Small intestine (tissue), 7 donors: ENCODE measurements around the gene ANP32B. TPM values are rescaled to one million over a fixed set of nuclear protein-coding genes. Genes with fewer than 3 reads are reported as not detected.
"Not testable (repeated sequence)": the region's sequence is repeated elsewhere in the genome, so short reads cannot be mapped to it uniquely, and the experiment has no call there.

ENCODE experiments used
- DNase-seq, 2 donors: peaks; one replicate each; pipeline versions ENCODE4 v3.0.0 to v3.0.0-alpha.2; 2013
- FAIRE-seq: peaks from 2 replicates; lab custom pipeline; 2012; peaks lifted over from hg19 to GRCh38; lab: Jason Lieb, UNC
- H3K27ac ChIP-seq, 3 donors: one replicate each; pipeline ENCODE4 v1.5.1; 2013; ENCODE audit warnings: low read length in 2 of 3, mild to moderate bottlenecking in 2 of 3, control low read depth in 1 of 3, inconsistent platforms in 1 of 3, low read depth in 1 of 3, moderate library complexity in 1 of 3
- H3K27me3 ChIP-seq, 3 donors: one replicate each; pipeline ENCODE4 v1.6.1; 2013; ENCODE audit warnings: low read length in 3 of 3, inconsistent platforms in 1 of 3; ENCODE audit not compliant: control insufficient read depth in 3 of 3, insufficient read depth in 3 of 3
- H3K36me3 ChIP-seq, 3 donors: one replicate each; pipeline ENCODE4 v1.6.1; 2013; ENCODE audit warnings: low read length in 3 of 3, inconsistent platforms in 1 of 3, low read depth in 1 of 3, mild to moderate bottlenecking in 1 of 3, moderate library complexity in 1 of 3; ENCODE audit not compliant: control insufficient read depth in 3 of 3, insufficient read depth in 2 of 3
- H3K4me1 ChIP-seq, 3 donors: one replicate each; pipeline ENCODE4 v1.6.1; 2013; ENCODE audit warnings: low read length in 2 of 3, inconsistent platforms in 1 of 3, low read depth in 1 of 3, mild to moderate bottlenecking in 1 of 3, moderate library complexity in 1 of 3; ENCODE audit not compliant: control insufficient read depth in 3 of 3, insufficient read depth in 2 of 3
- H3K4me3 ChIP-seq, 3 donors: one replicate each; pipeline ENCODE4 v1.5.1; 2013; ENCODE audit warnings: low read length in 3 of 3, control low read depth in 1 of 3, inconsistent platforms in 1 of 3, low read depth in 1 of 3, mild to moderate bottlenecking in 1 of 3, moderate library complexity in 1 of 3
- H3K9me3 ChIP-seq, 2 donors: one replicate each; pipeline ENCODE4 v1.6.1; 2013; ENCODE audit warnings: low read depth in 1 of 2, low read length in 1 of 2; ENCODE audit not compliant: control insufficient read depth in 2 of 2, insufficient read depth in 1 of 2
- WGBS, 3 donors: extraction: QIAGEN DNeasy Blood & Tissue Kit; methylation state at CpG; one replicate each; pipeline ENCODE4 v1.1.7; 2013; 5-methylcytosine and 5-hydroxymethylcytosine counted together
- polyA plus RNA-seq, 4 donors: library from polyadenylated mRNA; stranded (reverse) in 3 of 4; unstranded in 1 of 4; fragments of 200-250 nt in 3 of 4; fragments of 120-200 nt in 1 of 4; gene quantifications; one replicate each; pipeline versions ENCODE4 v1.2.1 to v1.2.3, GENCODE V29; 2013
- donor health status: healthy with polysubstance abuse.
- donor health status: control.
- donor health status: control.
- donor health status: Bipolar disorder and iron deficiency.
- donor health status: healthy.

ANP32B gene
- polyA plus RNA-seq, 4 donors, result 106 to 263 (median 182) TPM

DNA sequence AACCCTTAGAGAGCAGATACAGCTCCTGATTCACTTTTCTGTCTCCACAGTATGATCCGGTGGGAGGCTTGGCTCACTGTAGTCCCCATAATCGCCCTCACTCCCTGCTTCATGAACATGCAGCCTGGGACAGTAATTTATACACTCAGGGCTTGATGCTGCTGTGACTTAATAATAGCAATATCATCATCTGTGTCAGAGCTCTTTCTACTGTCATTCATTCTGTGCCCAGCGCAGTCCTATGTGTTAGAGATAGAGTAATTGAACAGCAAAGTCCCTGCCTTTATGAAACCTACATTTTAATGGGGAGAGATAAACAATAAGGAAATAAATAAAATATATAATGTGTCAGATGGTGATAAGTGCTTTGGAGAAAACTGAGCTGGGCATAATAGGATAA, 42.4 kb upstream of the ANP32B start:
- no peaks in the 10 kb centered on the region for H3K9me3 ChIP-seq
- peaks cover 0 to 15% (median 3%) of the 10 kb centered on the region in 3 donors for H3K27me3 ChIP-seq
- no peaks in the 10 kb centered on the region for H3K36me3 ChIP-seq
- WGBS, 3 donors, result 75 to 80% (median 76%) methylated on average over 3 of the region's 3 CpGs
- no peak for DNase-seq
- no peak overlapping the region for H3K27ac ChIP-seq
- no peak overlapping the region for H3K4me3 ChIP-seq
- no peak for FAIRE-seq
- no peaks in the 10 kb centered on the region for H3K4me1 ChIP-seq

DNA sequence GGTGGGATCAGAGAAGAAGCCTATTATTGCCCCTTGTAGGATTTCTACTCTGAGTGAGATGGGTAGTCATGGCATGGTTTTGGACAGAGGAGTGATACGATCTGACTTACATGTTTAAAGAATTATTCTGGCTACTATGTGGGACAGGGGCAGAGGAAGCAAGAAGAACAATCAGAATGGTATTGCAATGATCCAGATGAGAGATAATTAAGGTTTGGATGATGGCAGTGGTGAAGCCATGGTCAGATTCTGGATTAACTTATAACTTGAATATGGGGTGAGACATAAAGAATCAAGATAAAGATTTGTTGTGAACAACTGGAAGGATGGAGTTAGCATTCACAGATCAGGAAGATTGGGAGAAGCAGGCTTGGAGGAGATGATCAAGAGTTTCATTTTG, 41.8 kb upstream of the ANP32B start:
- H3K4me3 ChIP-seq, result no peak overlapping the region
- H3K27ac ChIP-seq, result no peak overlapping the region
- WGBS, 3 donors, result 81 to 96% (median 85%) methylated on average over 1 of the region's 1 CpG
- peaks cover 0 to 15% (median 3%) of the 10 kb centered on the region in 3 donors for H3K27me3 ChIP-seq
- DNase-seq (no peak), FAIRE-seq (no peak)
- H3K9me3 ChIP-seq, result no peaks in the 10 kb centered on the region
- no peaks in the 10 kb centered on the region for H3K4me1 ChIP-seq
- no peaks in the 10 kb centered on the region for H3K36me3 ChIP-seq

DNA sequence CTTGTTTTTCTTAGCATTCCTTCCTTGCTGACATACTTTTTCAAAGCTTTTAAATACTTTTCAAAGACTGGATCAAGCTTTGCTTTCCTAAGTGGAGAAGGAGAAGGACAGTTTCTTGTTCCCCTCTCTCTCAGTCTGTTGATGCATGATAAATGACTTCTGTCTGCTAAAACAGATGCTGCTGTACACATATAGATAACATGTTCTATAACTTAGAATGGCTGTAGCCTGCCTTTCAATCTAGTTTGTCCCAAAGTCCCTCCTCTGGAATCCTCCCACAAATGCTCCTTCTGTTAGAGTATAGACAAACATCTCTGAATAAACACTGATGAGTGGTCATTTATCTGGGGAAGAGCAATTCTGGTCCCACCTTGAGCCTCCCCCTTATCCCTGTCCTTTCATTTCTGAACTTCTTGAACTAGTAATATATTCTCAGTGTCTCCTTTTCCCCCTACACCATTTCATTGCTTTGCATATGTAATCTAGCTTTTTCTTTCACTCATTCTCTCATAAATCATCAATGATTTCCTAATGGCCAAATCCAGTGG, 39.8 kb upstream of the ANP32B start:
- H3K27ac ChIP-seq, result no peak overlapping the region
- peaks cover 0 to 12% (median 3%) of the 10 kb centered on the region in 3 donors for H3K27me3 ChIP-seq
- no peaks in the 10 kb centered on the region for H3K9me3 ChIP-seq
- DNase-seq (no peak), FAIRE-seq (no peak)
- H3K4me3 ChIP-seq, result no peak overlapping the region
- no peaks in the 10 kb centered on the region for H3K36me3 ChIP-seq
- no peaks in the 10 kb centered on the region for H3K4me1 ChIP-seq

DNA sequence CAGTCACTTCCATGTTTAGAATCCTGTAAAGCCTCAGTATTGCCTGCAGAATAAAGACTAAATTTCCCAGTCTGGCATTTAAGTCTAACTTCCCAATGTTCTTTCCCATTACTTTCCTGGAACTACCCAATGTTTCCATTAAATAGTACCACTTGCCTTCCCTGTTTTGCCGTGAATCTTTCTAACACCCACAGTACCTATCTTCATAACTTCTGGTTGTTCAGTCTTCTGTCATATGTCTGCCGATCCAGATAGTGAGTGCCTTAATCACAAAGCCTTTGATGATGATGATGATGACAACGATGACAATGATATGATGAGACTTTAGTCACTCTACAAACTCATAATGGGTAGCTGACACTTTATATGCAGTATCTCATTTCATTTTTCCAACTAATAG, 38.5 kb upstream of the ANP32B start:
- no peaks in the 10 kb centered on the region for H3K9me3 ChIP-seq
- no peak overlapping the region for H3K27ac ChIP-seq
- no peaks in the 10 kb centered on the region for H3K36me3 ChIP-seq
- no peaks in the 10 kb centered on the region for H3K4me1 ChIP-seq
- no peak for FAIRE-seq
- H3K4me3 ChIP-seq, result no peak overlapping the region
- DNase-seq, result no peak
- 73 to 83% (median 79%) methylated on average over 3 of the region's 3 CpGs for WGBS, 3 donors
- H3K27me3 ChIP-seq, result peaks cover 0 to 12% (median 3%) of the 10 kb centered on the region in 3 donors

DNA sequence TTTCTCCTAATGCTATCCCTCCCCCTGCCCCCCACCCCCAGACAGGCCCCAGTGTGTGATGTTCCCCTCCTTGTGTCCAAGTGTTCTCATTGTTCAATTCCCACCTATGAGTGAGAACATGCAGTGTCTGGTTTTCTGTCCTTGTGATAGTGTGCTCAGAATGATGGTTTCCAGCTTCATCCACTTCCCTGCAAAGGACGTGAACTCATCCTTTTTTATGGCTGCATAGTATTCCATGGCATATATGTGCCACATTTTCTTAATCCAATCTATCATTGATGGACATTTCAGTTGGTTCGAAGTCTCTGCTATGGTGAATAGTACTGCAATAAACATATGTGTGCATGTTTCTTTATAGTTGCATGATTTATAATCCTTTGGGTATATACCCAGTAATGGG, 37.7 kb upstream of the ANP32B start:
- FAIRE-seq, DNase-seq, H3K36me3 ChIP-seq, H3K9me3 ChIP-seq, H3K4me1 ChIP-seq, H3K4me3 ChIP-seq, H3K27ac ChIP-seq, H3K27me3 ChIP-seq: not testable (repeated sequence)
- WGBS, 3 donors, result 83 to 87% (median 84%) methylated on average over 2 of the region's 2 CpGs

DNA sequence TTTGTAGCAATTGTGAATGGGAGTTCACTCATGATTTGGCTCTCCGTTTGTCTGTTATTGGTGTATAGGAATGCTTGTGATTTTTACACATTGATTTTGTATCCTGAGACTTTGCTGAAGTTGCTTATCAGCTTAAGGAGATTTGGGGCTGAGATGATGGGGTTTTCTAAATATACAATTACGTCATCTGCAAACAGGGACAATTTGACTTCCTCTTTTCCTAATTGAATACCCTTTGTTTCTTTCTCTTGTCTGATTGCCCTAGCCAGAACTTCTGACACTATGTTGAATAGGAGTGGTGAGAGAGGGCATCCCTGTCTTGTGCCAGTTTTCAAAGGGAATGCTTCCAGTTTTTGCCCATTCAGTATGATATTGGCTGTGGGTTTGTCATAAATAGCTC, 36.0 kb upstream of the ANP32B start:
- not testable (repeated sequence) for H3K4me3 ChIP-seq, H3K4me1 ChIP-seq, FAIRE-seq, H3K27me3 ChIP-seq, H3K36me3 ChIP-seq, DNase-seq, H3K9me3 ChIP-seq, H3K27ac ChIP-seq
- 34 to 62% (median 36%) methylated on average over 1 to 2 of the region's 2 CpGs for WGBS, 3 donors

DNA sequence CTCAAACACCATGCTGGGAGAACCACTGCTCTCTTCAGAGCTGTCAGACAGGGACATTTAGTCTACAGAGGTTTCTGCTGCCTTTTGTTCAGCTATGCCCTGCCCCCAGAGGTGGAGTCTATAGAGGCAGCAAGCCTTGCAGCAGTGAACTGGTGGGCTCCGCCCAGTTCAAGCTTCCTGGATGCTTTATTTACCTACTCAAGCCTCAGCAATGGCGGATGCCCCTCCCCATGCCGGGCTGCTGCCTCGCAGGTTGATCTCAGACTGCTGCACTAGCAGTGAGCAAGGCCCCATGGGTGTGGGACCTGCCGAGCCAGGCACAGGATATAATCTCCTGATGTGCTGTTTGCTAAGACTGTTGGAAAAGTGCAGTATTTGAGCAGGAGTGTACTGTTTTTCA, 32.3 kb upstream of the ANP32B start:
- not testable (repeated sequence) for H3K4me1 ChIP-seq, H3K27me3 ChIP-seq, H3K36me3 ChIP-seq, H3K4me3 ChIP-seq, H3K9me3 ChIP-seq, DNase-seq, FAIRE-seq, H3K27ac ChIP-seq
- WGBS, 3 donors, result 77 to 88% (median 79%) methylated on average over 5 of the region's 5 CpGs

DNA sequence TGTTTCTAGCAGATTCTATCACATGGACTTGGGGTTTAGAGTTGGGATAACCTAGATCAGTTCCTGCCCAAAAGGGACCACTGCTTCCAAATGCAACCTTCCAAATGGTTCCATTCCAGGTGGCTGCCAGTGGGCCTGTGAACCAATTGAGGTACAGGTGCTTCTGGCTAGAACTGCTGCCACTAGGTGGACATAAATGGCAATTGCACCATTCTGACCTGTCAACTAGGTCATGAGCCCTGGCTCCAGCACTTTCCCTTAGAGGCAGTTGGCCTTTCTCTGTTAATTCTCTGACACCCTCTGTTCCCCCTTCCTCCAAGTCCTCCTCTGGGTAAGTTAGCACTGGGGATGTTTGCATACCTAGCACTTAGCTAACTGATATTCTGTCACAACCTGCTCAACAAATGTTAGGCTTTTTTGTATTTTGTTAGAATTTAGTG, 28.6 kb upstream of the ANP32B start:
- H3K36me3 ChIP-seq, result no peaks in the 10 kb centered on the region
- H3K4me3 ChIP-seq, result no peak overlapping the region
- H3K9me3 ChIP-seq, result peaks cover 0 to 6% of the 10 kb centered on the region in 2 donors
- no peak overlapping the region for H3K27ac ChIP-seq
- FAIRE-seq (no peak), DNase-seq (peak; percentile 54 to 67)
- no peaks in the 10 kb centered on the region for H3K4me1 ChIP-seq
- H3K27me3 ChIP-seq, result peaks cover 0 to 5% (median 2%) of the 10 kb centered on the region in 3 donors

DNA sequence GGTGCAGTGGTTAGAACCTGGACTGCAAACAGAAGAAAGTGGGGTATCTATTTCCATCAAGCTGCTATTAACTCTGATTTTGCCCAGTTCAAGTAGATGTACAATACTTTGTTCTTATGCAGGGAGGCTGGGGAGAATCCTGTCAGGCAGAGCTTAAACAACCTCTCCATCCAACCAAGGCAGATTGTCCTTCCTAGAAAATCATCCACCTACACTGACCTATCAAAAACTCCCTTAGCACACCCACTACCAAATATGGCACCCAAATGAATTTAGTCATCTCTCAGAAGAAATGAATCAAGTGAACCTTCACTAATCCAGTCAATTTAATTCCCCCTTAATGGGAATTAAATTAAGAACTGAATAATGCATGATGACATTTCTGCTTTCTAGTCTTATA, 26.8 kb upstream of the ANP32B start:
- Histone ChIP-seq H3K36me3 (no peaks in the 10 kb centered on the region), H3K9me3 (no peaks in the 10 kb centered on the region), H3K27me3 (no peaks in the 10 kb centered on the region), H3K27ac (no peak overlapping the region), H3K4me3 (no peak overlapping the region), H3K4me1 (no peaks in the 10 kb centered on the region)
- FAIRE-seq (no peak), DNase-seq (no peak)
